Trophoblast cell (in vitro differentiated cells and primary cell): Measurements from ENCODE around the gene EVI2B.

Source experiments
- DNase-seq, 2 donors: peaks; one replicate each; pipeline ENCODE4 v3.0.0-alpha.2; 2016
- H2AFZ ChIP-seq: 2 replicates; pipeline ENCODE4 v1.6.1; 2013; ENCODE audit warnings: low read length, moderate library complexity, mild to moderate bottlenecking; ENCODE audit not compliant: insufficient read depth, poor library complexity
- H2AK5ac ChIP-seq: 2 replicates; pipeline ENCODE4 v1.6.1; 2013; ENCODE audit warnings: mild to moderate bottlenecking, low read length
- H2BK120ac ChIP-seq: 2 replicates; pipeline ENCODE4 v1.6.1; 2013; ENCODE audit warnings: low read length, mild to moderate bottlenecking, moderate library complexity; ENCODE audit not compliant: insufficient read depth, poor library complexity
- H2BK12ac ChIP-seq: 2 replicates; pipeline ENCODE4 v1.6.1; 2013; ENCODE audit warnings: mild to moderate bottlenecking, low read length, moderate library complexity
- H2BK5ac ChIP-seq: 2 replicates; pipeline ENCODE4 v1.6.1; 2013; ENCODE audit warnings: low read length, low read depth, moderate library complexity, mild to moderate bottlenecking; ENCODE audit not compliant: poor library complexity
- H3K14ac ChIP-seq: 2 replicates; pipeline ENCODE4 v1.6.1; 2013; ENCODE audit warnings: mild to moderate bottlenecking, low read length
- H3K18ac ChIP-seq: 2 replicates; pipeline ENCODE4 v1.6.1; 2013; ENCODE audit warnings: mild to moderate bottlenecking, low read length
- H3K23ac ChIP-seq: 2 replicates; pipeline ENCODE4 v1.6.1; 2013; ENCODE audit warnings: low read length
- H3K27ac ChIP-seq: 2 replicates; pipeline ENCODE4 v1.5.1; 2013; ENCODE audit warnings: low read depth, mild to moderate bottlenecking, inconsistent platforms, low read length, moderate library complexity
- H3K27me3 ChIP-seq: 2 replicates; pipeline ENCODE4 v1.6.1; 2013; ENCODE audit warnings: inconsistent platforms, mild to moderate bottlenecking, low read length, moderate library complexity; ENCODE audit not compliant: insufficient read depth
- H3K36me3 ChIP-seq, 2 experiments: 1 replicate in 1 of 2; 2 replicates in 1 of 2; pipeline ENCODE4 v1.6.1; 2013; ENCODE audit warnings: low read length in 2 of 2, mild to moderate bottlenecking in 2 of 2, moderate library complexity in 1 of 2; ENCODE audit not compliant: insufficient read depth in 2 of 2, control insufficient read depth in 1 of 2
- H3K4ac ChIP-seq: 2 replicates; pipeline ENCODE4 v1.6.1; 2013; ENCODE audit warnings: low read depth, mild to moderate bottlenecking, low read length, moderate library complexity
- H3K4me1 ChIP-seq, 2 experiments: 1 replicate in 1 of 2; 2 replicates in 1 of 2; pipeline ENCODE4 v1.6.1; 2013; ENCODE audit warnings: low read length in 2 of 2, mild to moderate bottlenecking in 2 of 2, moderate library complexity in 1 of 2; ENCODE audit not compliant: insufficient read depth in 2 of 2, control insufficient read depth in 1 of 2
- H3K4me2 ChIP-seq: 2 replicates; pipeline ENCODE4 v1.6.1; 2013; ENCODE audit warnings: inconsistent platforms, mild to moderate bottlenecking, low read length, moderate library complexity
- H3K4me3 ChIP-seq: 2 replicates; pipeline ENCODE4 v1.5.1; 2013; ENCODE audit warnings: mild to moderate bottlenecking, low read depth, low read length, inconsistent platforms
- H3K79me1 ChIP-seq: one replicate; pipeline ENCODE4 v1.6.1; 2013; ENCODE audit warnings: low read length
- H3K79me2 ChIP-seq: 2 replicates; pipeline ENCODE4 v1.6.1; 2013; ENCODE audit warnings: low read length, mild to moderate bottlenecking; ENCODE audit not compliant: control insufficient read depth, insufficient read depth, poor library complexity
- H3K9ac ChIP-seq: 2 replicates; pipeline ENCODE4 v1.6.1; 2013; ENCODE audit warnings: mild to moderate bottlenecking, low read length
- H3K9me3 ChIP-seq: 2 replicates; pipeline ENCODE4 v1.6.1; 2013; ENCODE audit warnings: low read depth, mild to moderate bottlenecking, control low read depth, inconsistent platforms, low read length; ENCODE audit not compliant: insufficient read depth
- H4K12ac ChIP-seq: 2 replicates; pipeline ENCODE4 v1.6.1; 2013; ENCODE audit warnings: low read depth, mild to moderate bottlenecking, low read length, moderate library complexity
- H4K8ac ChIP-seq: 2 replicates; pipeline ENCODE4 v1.6.1; 2013; ENCODE audit warnings: low read depth, mild to moderate bottlenecking, low read length, moderate library complexity
- H4K91ac ChIP-seq: one replicate; pipeline ENCODE4 v1.6.1; 2013; ENCODE audit warnings: low read depth, mild to moderate bottlenecking, low read length, moderate library complexity
- whole genome bisulfite sequencing: extraction: QIAGEN DNeasy Blood & Tissue Kit; methylation state at CpG from one replicate; pipeline ENCODE4 v1.1.7; 2013; ENCODE audit warnings: missing lambda C conversion rate; ENCODE audit not compliant: insufficient read length, insufficient coverage; ENCODE audit errors: extremely low coverage; 5-methylcytosine and 5-hydroxymethylcytosine counted together

The EVI2B gene

DNA sequence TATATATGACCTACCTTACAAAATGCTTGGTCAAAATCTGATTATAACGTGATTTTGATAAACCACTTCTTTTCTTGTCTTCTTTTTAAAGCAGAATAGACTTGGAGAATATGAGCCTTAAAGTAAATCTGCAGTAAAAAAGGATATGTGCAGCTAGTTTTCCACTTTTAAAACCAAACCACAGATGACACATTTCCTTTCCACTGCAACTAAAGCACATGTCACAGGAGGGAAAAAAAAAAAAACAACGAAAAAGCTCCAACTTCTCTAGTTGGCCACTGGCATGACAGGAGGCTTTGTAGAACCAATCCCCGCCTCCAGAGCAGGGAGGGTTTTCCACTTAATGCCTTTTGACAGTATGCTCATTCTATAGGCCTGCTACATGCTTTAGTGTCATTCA lies 7.6 kb upstream of the EVI2B start, which contains the start of gene EVI2A:
EVI2A (minus strand) TSS at position 142 of the 400 bp plus-strand sequence. CDS start 2,609 bp downstream, outside the sequence.
- Histone ChIP-seq H2BK120ac (no peak within 1 kb of the TSS), H3K4ac (no peak within 1 kb of the TSS), H4K12ac (no peak within 1 kb of the TSS), H3K9ac (no peak within 1 kb of the TSS), H3K79me2 (no peaks in the 10 kb centered on the region), H3K4me3 (no peak within 1 kb of the TSS), H2AK5ac (no peak within 1 kb of the TSS), H2BK12ac (no peak within 1 kb of the TSS), H3K4me2 (no peak within 1 kb of the TSS), H4K91ac (no peak within 1 kb of the TSS), H4K8ac (no peak within 1 kb of the TSS), H3K36me3 (peaks cover 4% of the 10 kb centered on the region in 2 experiments), H3K14ac (no peak within 1 kb of the TSS), H3K4me1 (no peaks in the 10 kb centered on the region), H3K18ac (no peak within 1 kb of the TSS), H3K27ac (no peak within 1 kb of the TSS), H3K79me1 (no peaks in the 10 kb centered on the region), H3K27me3 (no peaks in the 10 kb centered on the region), H3K23ac (no peak within 1 kb of the TSS), H3K9me3 (no peaks in the 10 kb centered on the region), H2BK5ac (no peak within 1 kb of the TSS), H2AFZ (no peak within 1 kb of the TSS)
- DNase-seq: peak; percentile 12 to 34
- WGBS: no CpG with 5 or more reads among the region's 3 CpGs

DNA sequence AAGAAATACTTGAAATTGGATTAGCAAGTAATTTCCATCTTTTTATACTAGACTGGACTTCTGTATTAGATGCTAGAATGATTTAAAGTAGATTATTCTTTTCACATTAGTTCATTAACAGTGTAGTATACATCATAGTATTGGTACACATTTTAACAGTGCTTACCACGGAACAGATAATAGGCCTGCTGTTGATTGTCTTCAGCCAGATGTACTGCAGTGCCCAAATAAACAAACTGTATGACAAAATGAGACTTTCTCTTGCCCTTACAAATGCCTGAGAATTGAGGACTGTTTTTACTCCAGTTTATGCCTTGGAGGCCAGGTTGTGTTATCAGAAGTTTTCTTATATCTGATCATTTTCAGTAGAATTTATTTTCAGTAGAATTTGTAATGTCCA lies 6.9 kb upstream of the EVI2B start:
- H3K18ac ChIP-seq: no peak overlapping the region
- no peak overlapping the region for H2BK120ac ChIP-seq
- H3K9ac ChIP-seq: no peak overlapping the region
- no peak overlapping the region for H2BK5ac ChIP-seq
- H3K4ac ChIP-seq: no peak overlapping the region
- no peak overlapping the region for H3K23ac ChIP-seq
- H3K4me1 ChIP-seq: no peaks in the 10 kb centered on the region
- WGBS: no CpG with 5 or more reads among the region's 1 CpG
- H3K36me3 ChIP-seq: no peaks in the 10 kb centered on the region
- no peaks in the 10 kb centered on the region for H3K79me1 ChIP-seq
- H3K79me2 ChIP-seq: no peaks in the 10 kb centered on the region
- no peak overlapping the region for H3K4me3 ChIP-seq
- no peak overlapping the region for H4K91ac ChIP-seq
- H3K27ac ChIP-seq: no peak overlapping the region
- H3K9me3 ChIP-seq: no peaks in the 10 kb centered on the region
- H3K4me2 ChIP-seq: no peak overlapping the region
- H3K27me3 ChIP-seq: no peaks in the 10 kb centered on the region
- no peak overlapping the region for H4K8ac ChIP-seq
- DNase-seq: no peak
- no peak overlapping the region for H3K14ac ChIP-seq
- no peak overlapping the region for H2BK12ac ChIP-seq
- no peak overlapping the region for H4K12ac ChIP-seq
- no peak overlapping the region for H2AFZ ChIP-seq
- H2AK5ac ChIP-seq: no peak overlapping the region

DNA sequence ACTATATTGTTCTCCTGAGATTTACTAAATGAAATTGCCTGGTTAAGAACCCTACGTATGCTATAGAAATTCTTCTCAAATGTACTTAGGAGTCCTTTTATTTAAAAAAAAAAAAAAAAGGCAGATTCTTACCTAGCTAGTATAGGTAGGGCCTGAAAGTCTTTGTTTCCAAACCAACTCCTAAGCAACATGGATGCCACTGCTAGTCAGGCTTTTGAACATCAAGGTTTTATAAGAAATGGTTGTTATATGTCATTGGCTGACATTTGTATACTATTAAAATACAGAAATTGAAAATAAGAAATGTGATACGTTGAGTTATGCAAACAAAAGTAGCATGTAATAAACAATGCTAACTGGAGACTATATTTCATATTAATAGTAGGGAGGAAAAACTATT lies 6.4 kb upstream of the EVI2B start:
- H3K79me1 ChIP-seq: no peaks in the 10 kb centered on the region
- no peak overlapping the region for H2BK120ac ChIP-seq
- H3K4me2 ChIP-seq: no peak overlapping the region
- no peak overlapping the region for H2BK12ac ChIP-seq
- H3K27me3 ChIP-seq: no peaks in the 10 kb centered on the region
- no peak overlapping the region for H3K4ac ChIP-seq
- no peak overlapping the region for H3K9ac ChIP-seq
- H2BK5ac ChIP-seq: no peak overlapping the region
- DNase-seq: no peak
- H3K36me3 ChIP-seq: no peaks in the 10 kb centered on the region
- H3K14ac ChIP-seq: no peak overlapping the region
- H3K9me3 ChIP-seq: no peaks in the 10 kb centered on the region
- H4K12ac ChIP-seq: no peak overlapping the region
- H3K27ac ChIP-seq: no peak overlapping the region
- no peak overlapping the region for H3K23ac ChIP-seq
- H4K8ac ChIP-seq: no peak overlapping the region
- H2AK5ac ChIP-seq: no peak overlapping the region
- H3K4me1 ChIP-seq: no peaks in the 10 kb centered on the region
- H3K4me3 ChIP-seq: no peak overlapping the region
- WGBS: no CpG with 5 or more reads among the region's 2 CpGs
- H3K18ac ChIP-seq: no peak overlapping the region
- no peaks in the 10 kb centered on the region for H3K79me2 ChIP-seq
- no peak overlapping the region for H2AFZ ChIP-seq
- H4K91ac ChIP-seq: no peak overlapping the region

DNA sequence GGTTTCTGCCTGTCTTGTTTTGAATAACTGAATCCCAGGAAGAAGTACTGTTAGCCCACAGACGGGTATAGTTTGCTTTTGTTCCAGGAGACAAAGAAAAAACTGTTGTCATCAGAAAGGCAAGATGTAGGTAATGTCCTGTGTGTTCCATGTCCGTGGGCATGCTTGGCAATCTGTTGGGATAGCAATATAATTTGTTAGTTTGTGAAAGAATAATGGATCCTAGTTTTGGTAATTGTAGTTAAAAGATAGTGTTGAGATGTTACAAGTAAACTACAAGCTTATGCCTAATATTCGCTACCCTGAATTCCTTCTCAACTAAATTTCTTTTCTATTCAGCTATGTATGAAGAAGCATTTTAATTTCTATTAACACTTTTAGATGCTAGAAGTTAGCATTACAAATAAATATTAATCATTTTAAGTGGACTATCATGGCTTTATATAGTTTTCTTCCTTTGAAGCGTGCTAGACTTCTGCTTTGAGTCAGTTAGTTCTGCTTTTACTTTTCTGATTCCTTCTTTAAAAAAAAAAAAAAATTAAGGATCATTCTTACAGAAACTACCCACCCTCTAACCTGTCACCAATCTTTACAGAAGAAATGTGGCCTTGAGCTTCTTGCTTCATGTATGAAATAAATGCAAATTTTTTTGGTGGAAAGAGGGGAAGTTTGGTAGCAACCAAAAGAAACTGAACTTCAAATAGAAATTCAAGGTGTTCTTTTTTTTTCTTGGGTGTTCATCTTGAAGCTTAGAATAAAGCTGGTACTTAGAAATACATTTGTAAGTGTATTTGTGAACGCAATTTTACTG lies 5.2 kb upstream of the EVI2B start:
- no peaks in the 10 kb centered on the region for H3K27me3 ChIP-seq
- no peaks in the 10 kb centered on the region for H3K79me1 ChIP-seq
- no peaks in the 10 kb centered on the region for H3K36me3 ChIP-seq
- H4K8ac ChIP-seq: no peak overlapping the region
- H2BK5ac ChIP-seq: no peak overlapping the region
- H3K14ac ChIP-seq: no peak overlapping the region
- no peak overlapping the region for H3K23ac ChIP-seq
- no CpG with 5 or more reads among the region's 5 CpGs for WGBS
- H3K4me2 ChIP-seq: no peak overlapping the region
- H3K4ac ChIP-seq: no peak overlapping the region
- no peaks in the 10 kb centered on the region for H3K79me2 ChIP-seq
- H2AK5ac ChIP-seq: no peak overlapping the region
- no peak overlapping the region for H4K91ac ChIP-seq
- no peak overlapping the region for H3K4me3 ChIP-seq
- no peak overlapping the region for H2BK12ac ChIP-seq
- no peak overlapping the region for H4K12ac ChIP-seq
- no peak overlapping the region for H3K9ac ChIP-seq
- H3K4me1 ChIP-seq: no peaks in the 10 kb centered on the region
- no peak for DNase-seq
- H3K18ac ChIP-seq: no peak overlapping the region
- no peak overlapping the region for H3K27ac ChIP-seq
- H2BK120ac ChIP-seq: no peak overlapping the region
- no peak overlapping the region for H2AFZ ChIP-seq
- no peaks in the 10 kb centered on the region for H3K9me3 ChIP-seq
